ENCODE measurements around the gene SERTAD4. TPM values are rescaled to one million over a fixed set of nuclear protein-coding genes. Genes with fewer than 3 reads are reported as not detected.

SERTAD4 gene
- total and polyA plus RNA-seq, 2 experiments from 2014 or later: 1.3 to 1.6 TPM

GRCh38 chr1:210189426-210189825 lies 43.2 kb upstream of the SERTAD4 start:
- H3K4me2 ChIP-seq: no peak overlapping the region
- H4K20me1 ChIP-seq (replicated peaks; ENCODE audit: insufficient read depth): no peaks in the 10 kb centered on the region
- no peaks in the 10 kb centered on the region for H3K79me2 ChIP-seq (replicated peaks; ENCODE audit: insufficient read depth)
- Mint-ChIP-seq H3K4me3 (no peak overlapping the region), H3K27ac (no peak overlapping the region), H3K9me3 (no peaks in the 10 kb centered on the region), H3K27me3 (ENCODE audit: insufficient read depth, low read depth, poor library complexity) (no peaks in the 10 kb centered on the region), H3K36me3 (ENCODE audit: low read depth) (no peaks in the 10 kb centered on the region), H3K4me1 (no peaks in the 10 kb centered on the region)
- no peaks in the 10 kb centered on the region for H3K4me1 ChIP-seq (ENCODE audit: insufficient read depth)
- no peak for ATAC-seq
- DNase-seq (ENCODE audit: low spot score): no peak
- no peak overlapping the region for H3K27ac ChIP-seq (ENCODE audit: low read depth)
- H2AFZ ChIP-seq: no peak overlapping the region
- H3K4me3 ChIP-seq: no peak overlapping the region
- no peaks in the 10 kb centered on the region for H3K36me3 ChIP-seq (ENCODE audit: insufficient read depth)
- H3K9me2 ChIP-seq (ENCODE audit: insufficient read depth): no peaks in the 10 kb centered on the region
- no peaks in the 10 kb centered on the region for H3F3A ChIP-seq (replicated peaks; ENCODE audit: low read depth)
- H3K27me3 ChIP-seq (ENCODE audit: insufficient read depth): no peaks in the 10 kb centered on the region
- TF ChIP-seq ZNF331 (CRISPR knock-in tag; IDR thresholded peaks at IDR 0.05; ENCODE audit: low read depth): no peak
- no peak for TF ChIP-seq EZH2phosphoT487 (IDR thresholded peaks at IDR 0.05; ENCODE audit: unreplicated experiment)
- no peak for TF ChIP-seq NANOG (IDR thresholded peaks at IDR 0.05; ENCODE audit: borderline replicate concordance)
- TF ChIP-seq POLR2AphosphoS5 (IDR thresholded peaks at IDR 0.05; ENCODE audit: low read depth): no peak
- no peak for TF ChIP-seq ZNF114 (CRISPR knock-in tag; IDR thresholded peaks at IDR 0.05)
- no peak for TF ChIP-seq ETS1 (IDR thresholded peaks at IDR 0.05)
- no peak for TF ChIP-seq JUNB (IDR thresholded peaks at IDR 0.05; ENCODE audit: unreplicated experiment)
- TF ChIP-seq CTCF (conservative IDR thresholded peaks at IDR 0.05; ENCODE audit: low read depth in 2 of 2): no peak
- TF ChIP-seq EZH2 (IDR thresholded peaks at IDR 0.05; ENCODE audit: low read depth, unreplicated experiment): no peak
- TF ChIP-seq ZNF462 (CRISPR knock-in tag; IDR thresholded peaks at IDR 0.05): no peak
- TF ChIP-seq REST (IDR thresholded peaks at IDR 0.05; ENCODE audit: unreplicated experiment): no peak
- TF ChIP-seq STAT1 (IDR thresholded peaks at IDR 0.05; ENCODE audit: unreplicated experiment): no peak
- TF ChIP-seq CREB1 (CRISPR knock-in tag; IDR thresholded peaks at IDR 0.05; ENCODE audit: low read depth): no peak
